Dedifferentiated amniotic fluid mesenchymal stem cell (primary cell): ENCODE measurements around the gene FLNC.

Source experiments
- DNase-seq: peaks from one replicate; pipeline ENCODE4 v3.0.0-alpha.2; 2016; ENCODE audit errors: extremely low spot score

The FLNC gene

GRCh38 chr7:128801003-128801402 lies 29.2 kb upstream of the FLNC start:
- no peak for DNase-seq

DNA sequence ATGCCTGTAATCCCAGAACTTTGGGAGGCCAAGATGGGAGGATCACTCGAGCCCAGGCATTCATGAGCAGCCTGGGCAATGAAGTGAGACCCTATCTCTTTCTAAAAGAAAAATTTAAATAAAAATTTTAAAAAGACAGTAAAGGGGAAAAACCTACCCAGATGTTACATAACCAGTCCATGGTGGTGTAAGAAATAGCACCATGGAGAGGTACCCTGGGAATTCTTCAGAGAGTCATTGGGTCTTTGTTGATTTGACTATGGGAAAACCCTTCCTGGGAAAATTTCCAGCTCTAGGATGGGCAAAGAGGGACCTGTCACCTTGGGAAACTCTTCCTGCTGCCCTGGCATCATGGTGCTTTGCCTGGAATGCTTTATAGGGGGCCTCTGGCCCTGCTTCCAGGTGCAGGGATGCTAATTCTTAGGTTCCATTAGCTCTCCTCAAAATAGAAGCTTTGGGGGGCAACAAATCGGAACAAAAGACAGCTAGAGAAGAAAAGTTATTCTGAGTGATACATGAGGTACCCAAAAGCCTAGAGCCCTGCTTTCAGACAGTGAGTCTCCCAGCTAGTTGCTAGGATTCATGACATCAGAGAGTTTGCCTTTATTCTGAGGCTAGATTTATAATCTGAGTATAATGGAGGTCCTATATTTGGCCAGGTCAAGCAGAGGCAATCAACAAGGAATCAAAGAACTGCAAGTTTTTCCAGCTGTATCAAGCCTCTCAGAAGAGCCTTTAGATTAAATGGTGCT lies 28.4 kb upstream of the FLNC start:
- DNase-seq = no peak

GRCh38 chr7:128804484-128804883 lies 25.7 kb upstream of the FLNC start:
- no peak for DNase-seq

GRCh38 chr7:128805225-128805624 lies 25.0 kb upstream of the FLNC start:
- no peak for DNase-seq

DNA sequence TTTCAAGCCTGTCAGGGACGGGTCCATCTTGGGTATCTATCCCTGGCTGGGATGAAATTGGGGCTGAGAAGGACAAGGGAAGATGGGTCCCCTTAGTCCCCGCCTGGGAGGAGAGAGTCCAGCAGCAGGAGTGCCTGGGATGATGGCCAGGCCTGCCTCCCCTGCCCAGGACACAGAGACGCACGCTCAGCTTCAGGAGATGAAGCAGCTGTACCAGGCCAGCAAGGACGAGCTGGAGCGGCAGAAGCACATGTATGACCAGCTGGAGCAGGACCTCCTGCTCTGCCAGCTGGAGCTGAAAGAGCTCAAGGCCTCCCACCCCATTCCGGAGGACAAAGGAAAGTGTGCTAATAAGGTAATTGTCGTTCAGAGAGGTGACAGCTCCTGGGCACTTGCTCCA lies 23.0 kb upstream of the FLNC start:
- DNase-seq = no peak

GRCh38 chr7:128809363-128809762 lies 20.8 kb upstream of the FLNC start:
- no peak for DNase-seq

DNA sequence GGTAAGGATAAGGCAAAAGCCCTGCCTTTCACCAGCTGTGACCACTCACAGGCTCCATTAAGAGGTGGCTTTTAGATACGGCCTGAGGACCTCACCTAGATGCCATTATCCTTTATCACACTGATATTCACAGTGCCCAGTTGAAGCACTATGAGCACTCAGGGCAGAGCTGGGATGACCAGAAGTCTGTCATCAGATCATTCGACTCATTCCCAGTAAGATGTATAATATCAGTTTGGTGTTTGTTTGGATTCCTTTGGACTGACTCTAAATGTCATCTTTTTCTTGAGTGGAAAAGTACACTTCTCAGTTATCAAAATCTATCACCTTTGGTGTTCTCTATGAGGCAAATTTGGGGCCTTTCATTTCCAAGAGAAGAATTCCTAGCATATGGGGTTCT lies 19.7 kb upstream of the FLNC start:
- no peak for DNase-seq

GRCh38 chr7:128810997-128811396 lies 19.2 kb upstream of the FLNC start:
- DNase-seq = no peak

DNA sequence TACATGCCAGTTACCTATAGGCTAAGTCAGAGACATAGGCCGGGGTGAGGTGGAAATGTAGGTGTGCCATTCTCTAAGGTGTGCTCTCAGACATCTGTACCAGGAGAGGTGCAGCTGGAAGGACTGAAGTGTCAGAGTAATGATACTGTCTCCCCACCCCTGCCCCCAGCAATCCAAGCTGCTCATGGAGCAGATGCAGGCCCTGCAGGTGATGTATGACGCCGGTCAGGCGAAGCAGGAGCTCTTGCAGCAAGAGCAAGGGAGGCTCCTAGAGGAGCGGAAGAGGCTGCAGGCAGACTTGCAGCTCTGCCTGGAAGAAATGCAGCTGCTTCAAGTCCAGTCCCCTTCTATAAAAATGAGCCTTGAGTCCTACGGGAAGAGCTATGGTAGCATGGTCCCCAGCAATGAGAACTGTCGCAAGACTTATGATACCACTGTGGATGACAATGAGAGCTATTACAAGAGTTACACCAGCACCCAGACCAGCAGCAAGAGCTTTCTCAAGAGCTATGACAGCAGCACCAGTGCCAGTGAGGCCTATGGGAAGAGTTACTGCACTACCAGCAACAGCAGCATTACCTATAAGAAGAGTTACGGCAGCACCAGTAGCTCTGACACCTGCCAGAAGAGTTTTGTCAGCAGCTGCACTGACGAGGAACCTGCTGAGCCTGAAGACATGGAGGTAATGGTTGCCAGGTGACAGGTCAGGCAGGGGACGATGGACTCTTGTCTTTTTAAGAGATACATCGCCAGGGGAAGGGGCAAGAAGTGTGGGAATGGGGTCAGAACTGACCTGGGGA lies 18.4 kb upstream of the FLNC start:
- DNase-seq = no peak

DNA sequence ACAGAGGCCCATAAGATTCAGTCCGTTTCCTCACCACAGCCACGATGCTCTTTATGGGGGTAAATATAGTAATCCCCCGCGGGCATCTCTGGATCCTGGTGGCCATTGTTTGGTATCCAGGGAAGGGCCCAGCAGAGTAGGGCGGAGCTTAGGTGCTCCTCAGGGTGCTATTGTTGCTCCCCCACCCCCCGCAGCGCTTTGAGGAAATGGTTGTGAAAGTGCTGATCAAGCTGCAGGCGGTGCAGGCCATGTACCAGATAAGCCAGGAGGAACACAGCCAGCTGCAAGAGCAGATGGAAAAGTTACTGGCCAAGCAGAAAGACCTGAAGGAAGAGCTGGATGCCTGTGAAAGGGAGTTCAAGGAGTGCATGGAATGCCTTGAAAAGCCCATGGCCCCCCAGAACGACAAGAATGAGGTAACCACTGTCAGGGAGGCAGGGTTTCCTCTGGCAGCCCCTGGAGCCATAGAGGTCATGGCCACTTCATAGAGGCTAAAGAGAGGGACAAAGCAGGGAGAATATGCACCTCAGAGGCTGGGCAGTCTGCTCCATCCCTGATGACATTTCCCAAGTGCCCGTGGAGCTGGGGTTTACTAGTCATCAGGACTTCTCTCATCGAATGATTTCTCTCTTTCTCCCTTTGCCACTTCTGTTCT lies 17.6 kb upstream of the FLNC start:
- no peak for DNase-seq

DNA sequence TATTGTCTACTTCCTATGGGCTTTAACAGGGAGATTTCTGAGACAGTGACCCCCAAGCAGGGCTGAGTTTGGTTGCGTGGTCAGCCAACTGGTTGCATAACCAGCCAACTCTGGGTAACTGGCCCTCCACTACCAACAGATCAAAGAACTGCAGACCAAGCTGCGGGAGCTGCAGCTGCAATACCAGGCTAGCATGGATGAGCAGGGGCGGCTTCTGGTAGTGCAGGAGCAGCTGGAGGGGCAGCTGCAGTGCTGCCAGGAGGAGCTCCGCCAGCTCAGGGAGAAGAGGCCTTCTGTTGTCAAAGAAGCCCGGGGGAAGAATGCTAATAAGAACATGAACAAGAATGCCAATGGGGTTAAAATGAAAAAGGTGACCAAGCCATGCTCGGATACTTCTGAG lies 15.7 kb upstream of the FLNC start:
- no peak for DNase-seq

- DNase-seq = no peak
Observed at GRCh38 chr7:128815289-128815942, 14.8 kb upstream of the FLNC start.

DNA sequence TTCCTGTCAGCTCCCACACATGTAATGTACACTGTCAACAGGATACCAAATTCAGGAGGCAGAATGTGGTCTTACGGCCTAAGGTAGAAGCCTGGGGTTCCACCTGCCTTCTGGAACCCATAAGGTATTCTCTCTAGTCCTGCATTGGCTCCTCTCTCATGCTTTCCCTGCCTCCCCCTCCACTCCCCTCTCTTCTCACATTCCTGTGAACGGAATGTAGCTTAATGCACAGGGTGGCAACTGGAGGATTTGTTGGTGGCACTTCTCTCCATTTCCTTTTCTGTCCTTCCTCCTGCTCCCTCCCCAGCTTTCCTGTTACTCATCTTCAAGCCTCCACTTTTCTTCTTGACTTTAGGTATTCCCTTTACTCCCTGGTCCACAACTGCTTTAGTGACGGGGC lies 11.5 kb upstream of the FLNC start:
- DNase-seq = no peak

DNA sequence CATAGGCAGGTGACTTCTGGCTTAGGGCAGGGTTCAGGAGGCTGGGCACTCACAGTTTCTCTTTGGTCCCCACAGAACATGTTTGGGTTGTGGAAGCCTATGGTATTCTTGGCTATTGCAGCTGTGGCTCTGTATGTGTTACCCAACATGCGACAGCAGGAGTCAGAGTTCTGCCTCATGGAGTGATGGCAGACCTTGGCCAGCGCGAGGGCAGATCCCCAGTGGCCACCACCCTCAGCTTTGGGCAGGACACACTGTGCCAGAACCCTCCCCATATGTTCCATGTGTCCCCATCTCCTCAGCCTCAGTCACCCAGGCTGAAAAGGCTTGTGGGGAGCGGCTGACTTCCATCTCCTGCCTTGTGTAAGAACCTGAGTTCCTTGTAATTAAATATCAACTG lies 8.5 kb upstream of the FLNC start:
- DNase-seq = no peak

GRCh38 chr7:128826512-128826911 lies 3.7 kb upstream of the FLNC start:
- no peak for DNase-seq

DNA sequence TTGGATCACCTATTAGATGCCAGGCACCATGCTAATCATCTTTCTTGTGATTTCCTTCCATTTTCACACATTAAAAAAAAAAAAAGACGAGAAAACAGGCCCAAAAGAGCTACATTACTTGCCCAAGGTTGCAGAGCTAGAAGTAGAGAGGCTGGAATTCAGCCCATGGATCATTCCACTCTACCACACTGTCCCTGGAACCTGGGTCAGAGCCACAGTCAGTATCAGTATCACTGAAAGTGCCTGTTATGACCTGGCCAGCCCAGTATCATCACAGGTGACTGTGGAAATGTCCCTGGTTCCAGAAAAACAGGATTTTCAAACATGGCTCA lies 3.3 kb upstream of the FLNC start:
- DNase-seq = no peak

GRCh38 chr7:128827248-128827958 lies 2.8 kb upstream of the FLNC start:
- peak; percentile 49 for DNase-seq

DNA sequence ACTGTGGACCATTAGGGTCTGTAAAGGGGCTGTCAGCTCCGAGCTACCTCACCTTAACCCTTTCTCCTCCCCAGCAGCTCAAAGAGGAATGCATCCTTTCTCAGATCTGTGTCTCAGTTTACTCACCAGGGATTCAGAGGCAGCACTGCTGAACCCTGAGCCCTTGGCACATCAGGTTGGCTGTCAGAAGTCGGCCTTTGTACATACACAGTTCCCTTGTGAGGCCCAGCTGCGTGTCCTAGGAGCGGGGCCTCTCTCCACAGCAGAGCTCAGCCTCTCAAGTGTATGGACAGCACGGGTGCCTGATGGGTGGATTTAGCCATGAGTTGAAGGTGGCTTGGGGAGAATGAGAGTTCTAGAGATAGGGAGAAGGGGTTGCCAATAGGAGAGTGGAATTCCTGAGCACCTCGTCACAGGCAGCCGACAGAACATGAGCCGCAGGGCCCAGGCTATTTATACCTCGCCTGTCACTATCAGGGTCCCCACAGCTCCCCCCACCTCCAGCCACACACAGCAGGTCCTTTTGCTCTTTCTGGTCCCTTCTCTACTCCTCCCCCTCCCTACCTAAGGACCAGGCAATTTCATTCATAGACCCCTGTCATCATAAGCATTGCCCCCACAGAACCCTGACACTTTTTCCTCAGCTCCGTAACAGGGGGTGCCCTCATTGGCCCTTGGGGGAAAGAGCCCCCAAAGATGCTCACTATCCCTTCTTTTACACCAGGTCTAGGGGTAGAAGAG lies 2.1 kb upstream of the FLNC start:
- DNase-seq = peak; percentile 66

DNA sequence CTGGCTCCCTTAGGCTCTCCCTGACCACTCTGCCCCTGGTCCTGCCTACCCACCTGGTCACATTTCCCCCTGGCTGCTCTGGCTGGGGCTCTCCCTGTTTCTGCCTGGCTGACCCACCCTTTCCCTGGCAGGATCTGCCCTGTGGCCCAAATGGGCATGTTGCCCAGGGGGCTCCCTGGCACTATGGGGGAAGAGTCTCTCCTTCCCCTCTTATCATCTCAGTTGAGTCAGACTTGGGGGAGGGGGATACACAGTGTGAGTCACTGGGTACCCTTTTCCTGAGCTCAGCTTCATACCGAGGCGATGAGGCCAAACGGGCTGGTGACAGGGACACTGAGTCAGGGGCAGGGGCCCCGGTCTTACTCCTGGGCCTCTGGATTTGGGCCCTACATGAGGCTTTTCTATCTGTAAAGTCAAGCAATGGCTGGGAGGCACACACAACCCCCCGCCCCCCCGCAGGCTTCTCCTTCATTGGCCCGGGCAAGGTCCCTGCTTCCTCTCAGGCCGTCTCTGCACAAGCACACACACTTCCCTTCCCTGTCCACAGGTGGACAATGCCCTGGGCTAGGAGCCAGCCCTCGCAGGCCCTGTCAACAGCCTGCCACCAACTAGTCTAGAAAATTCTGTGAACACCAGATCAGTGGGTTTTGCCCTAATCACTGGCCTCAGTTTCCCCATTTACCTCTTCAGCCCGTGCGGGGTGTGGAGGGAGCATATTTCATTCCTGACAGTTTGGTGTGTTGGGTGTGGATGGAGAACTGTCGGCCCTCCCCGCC lies 627 bp upstream of the FLNC start:
- DNase-seq = peak; percentile 41
